Renal pelvis (tissue), 3 donors: ENCODE results near the gene SPINDOC. TPM values are rescaled to one million over a fixed set of nuclear protein-coding genes. Genes with fewer than 3 reads are reported as not detected.

Source experiments
- polyA plus RNA-seq, 3 donors: library from polyadenylated mRNA; unstranded; fragments of 120-200 nt; gene quantifications; one replicate each; pipeline ENCODE4 v1.2.1, GENCODE V29; 2013; ENCODE audit not compliant: insufficient read length in 3 of 3

Gene SPINDOC
- polyA plus RNA-seq, 3 donors = 37.7 to 43.1 (median 39.0) TPM

Other genes starting within 250 kb of the SPINDOC start
- gene PLAAT3, start 199.0 kb upstream of the SPINDOC start, polyA plus RNA-seq = 10 to 100 TPM; 18.8 to 22.6 (median 22.5) TPM
- gene ATL3, start 142.1 kb upstream of the SPINDOC start, polyA plus RNA-seq = 10 to 100 TPM; 15.3 to 17.2 (median 15.7) TPM
- 100 to 1,000 TPM; 160 to 173 (median 160) TPM for gene RTN3, start 132.0 kb upstream of the SPINDOC start, polyA plus RNA-seq
- gene ZFTA, start 44.7 kb upstream of the SPINDOC start, polyA plus RNA-seq = 10 to 100 TPM; 42.9 to 52.7 (median 50.6) TPM
- 10 to 100 TPM; 35.5 to 36.7 (median 35.8) TPM for gene MARK2, start 25.7 kb downstream of the SPINDOC start, polyA plus RNA-seq
- gene RCOR2, start 103.7 kb downstream of the SPINDOC start, polyA plus RNA-seq = 10 to 100 TPM; 11.4 to 16.8 (median 15.4) TPM
- gene NAA40, start 125.5 kb downstream of the SPINDOC start, polyA plus RNA-seq = 10 to 100 TPM; 28.1 to 46.4 (median 42.4) TPM
- 100 to 1,000 TPM; 264 to 345 (median 336) TPM for gene COX8A, start 161.2 kb downstream of the SPINDOC start, polyA plus RNA-seq
- 100 to 1,000 TPM in 2 of 3 donors, 10 to 100 TPM in 1; 95.3 to 113 (median 110) TPM for gene OTUB1, start 173.0 kb downstream of the SPINDOC start, polyA plus RNA-seq
- gene FLRT1, start 222.5 kb downstream of the SPINDOC start, polyA plus RNA-seq = 1 to 10 TPM; 3.3 to 4.0 (median 3.4) TPM